Breast epithelium (tissue), 4 donors: ENCODE measurements around the gene BANF1. TPM values are rescaled to one million over a fixed set of nuclear protein-coding genes. Genes with fewer than 3 reads are reported as not detected.

Experiments
- DNase-seq, 2 donors: peaks; one replicate each; pipeline ENCODE4 v3.0.0-alpha.2; 2019; ENCODE audit warnings: low spot score in 2 of 2
- H3K27ac ChIP-seq, 2 donors: fragments of 200-600 bp; sonication (generic) in 1 of 2; one replicate each; pipeline ENCODE4 v1.5.1; 2016 to 2019; ENCODE audit warnings: mild to moderate bottlenecking in 1 of 2
- H3K27me3 ChIP-seq, 2 donors: fragments of 200-600 bp; sonication (generic) in 1 of 2; one replicate each; pipeline versions ENCODE4 v1.5.1 to v1.6.0; 2017 to 2019; ENCODE audit warnings: control low read depth in 1 of 2, mild to moderate bottlenecking in 1 of 2
- H3K36me3 ChIP-seq: fragments of 200-600 bp; one replicate; pipeline ENCODE4 v1.5.1; 2019
- H3K4me1 ChIP-seq, 2 donors: fragments of 200-600 bp; sonication (generic); one replicate each; pipeline ENCODE4 v1.5.1; 2016 to 2019; ENCODE audit warnings: control low read depth in 1 of 2
- H3K4me3 ChIP-seq, 3 donors: fragments of 200-600 bp; sonication (generic); 1 replicate in 2 of 3; 2 replicates in 1 of 3; pipeline ENCODE4 v1.5.1; 2016 to 2019; ENCODE audit warnings: mild to moderate bottlenecking in 3 of 3, moderate library complexity in 2 of 3
- H3K9me3 ChIP-seq, 2 donors: fragments of 200-600 bp; sonication (generic) in 1 of 2; one replicate each; pipeline ENCODE4 v1.5.1; 2016 to 2019; ENCODE audit warnings: control low read depth in 1 of 2
- POLR2A ChIP-seq: fragments of 450-650 bp; IDR thresholded peaks from one replicate; pipeline ENCODE4 v1.6.1; 2016; ENCODE audit warnings: antibody characterized with exemption, mild to moderate bottlenecking, moderate library complexity
- POLR2AphosphoS5 ChIP-seq, 3 donors: sonication (generic); formaldehyde crosslinking; IDR thresholded peaks; one replicate each; pipeline ENCODE4 v1.6.1; 2017; ENCODE audit warnings: antibody characterized with exemption in 3 of 3
- intact Hi-C: fragments of 100-400 bp; cut with DNase I; formaldehyde crosslinking; loops from one replicate; pipeline ENCODE4 v1.15.1; 2023; ENCODE audit warnings: low total_unique reads
- total RNA-seq, 3 donors: library from RNA; depleted of rRNA; stranded (reverse); fragments of >200 nt; gene quantifications; one replicate each; pipeline ENCODE4 v1.1.0, GENCODE V29; 2016
- TF ChIP-seq, protein P1 (sequence below), 3 donors: fragments of 450-650 bp; IDR thresholded peaks; one replicate each; pipeline ENCODE4 v1.5.1; 2016 to 2017; ENCODE audit warnings: antibody characterized with exemption in 3 of 3, mild to moderate bottlenecking in 3 of 3, moderate library complexity in 3 of 3

Gene BANF1
- total RNA-seq, 3 donors from 2014 or later, result 15.7 to 42.0 (median 37.4) TPM

DNA sequence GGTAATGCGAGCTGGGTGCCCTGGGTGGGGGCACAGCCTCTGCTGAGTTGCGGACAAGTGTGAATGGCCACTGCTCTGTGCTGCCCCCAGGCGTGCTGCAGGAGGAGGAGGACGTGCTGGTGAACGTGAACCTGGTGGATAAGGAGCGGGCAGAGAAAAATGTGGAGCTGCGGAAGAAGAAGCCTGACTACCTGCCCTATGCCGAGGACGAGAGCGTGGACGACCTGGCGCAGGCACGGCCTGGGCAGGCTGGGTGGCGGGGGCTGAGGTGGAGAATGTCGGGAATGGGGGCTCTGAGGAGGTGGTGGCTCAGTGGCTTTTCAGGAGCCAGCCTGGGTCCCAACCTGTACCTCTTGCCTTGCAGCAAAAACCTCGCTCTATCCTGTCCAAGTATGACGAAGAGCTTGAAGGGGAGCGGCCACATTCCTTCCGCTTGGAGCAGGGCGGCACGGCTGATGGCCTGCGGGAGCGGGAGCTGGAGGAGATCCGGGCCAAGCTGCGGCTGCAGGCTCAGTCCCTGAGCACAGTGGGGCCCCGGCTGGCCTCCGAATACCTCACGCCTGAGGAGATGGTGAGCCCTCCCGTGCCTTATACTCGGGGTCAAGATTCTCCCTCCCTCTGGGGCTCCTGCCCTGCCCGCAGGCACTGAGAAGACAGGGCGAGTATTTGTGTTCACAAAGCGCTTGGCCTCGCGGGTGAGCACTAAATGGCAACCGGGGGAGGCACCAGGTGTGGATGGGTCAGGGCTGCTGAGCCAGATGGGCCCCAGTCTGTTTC is 36.1 kb upstream of the BANF1 start:
- peaks cover 15 to 16% of the 10 kb centered on the region in 2 donors for H3K4me1 ChIP-seq
- intact Hi-C loops, result loop anchor here (10.0 kb wide), 1 partner anchor 81 kb away; the partner anchor contains the start of gene FIBP
- no peaks in the 10 kb centered on the region for H3K9me3 ChIP-seq
- DNase-seq, result no peak
- H3K36me3 ChIP-seq, result peaks cover 15% of the 10 kb centered on the region
- no peaks in the 10 kb centered on the region for H3K27me3 ChIP-seq
- H3K4me3 ChIP-seq, result no peak overlapping the region
- no peak overlapping the region for H3K27ac ChIP-seq
- TF ChIP-seq, protein P1, sequence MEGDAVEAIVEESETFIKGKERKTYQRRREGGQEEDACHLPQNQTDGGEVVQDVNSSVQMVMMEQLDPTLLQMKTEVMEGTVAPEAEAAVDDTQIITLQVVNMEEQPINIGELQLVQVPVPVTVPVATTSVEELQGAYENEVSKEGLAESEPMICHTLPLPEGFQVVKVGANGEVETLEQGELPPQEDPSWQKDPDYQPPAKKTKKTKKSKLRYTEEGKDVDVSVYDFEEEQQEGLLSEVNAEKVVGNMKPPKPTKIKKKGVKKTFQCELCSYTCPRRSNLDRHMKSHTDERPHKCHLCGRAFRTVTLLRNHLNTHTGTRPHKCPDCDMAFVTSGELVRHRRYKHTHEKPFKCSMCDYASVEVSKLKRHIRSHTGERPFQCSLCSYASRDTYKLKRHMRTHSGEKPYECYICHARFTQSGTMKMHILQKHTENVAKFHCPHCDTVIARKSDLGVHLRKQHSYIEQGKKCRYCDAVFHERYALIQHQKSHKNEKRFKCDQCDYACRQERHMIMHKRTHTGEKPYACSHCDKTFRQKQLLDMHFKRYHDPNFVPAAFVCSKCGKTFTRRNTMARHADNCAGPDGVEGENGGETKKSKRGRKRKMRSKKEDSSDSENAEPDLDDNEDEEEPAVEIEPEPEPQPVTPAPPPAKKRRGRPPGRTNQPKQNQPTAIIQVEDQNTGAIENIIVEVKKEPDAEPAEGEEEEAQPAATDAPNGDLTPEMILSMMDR (IDR thresholded peaks at IDR 0.05), result no peak

DNA sequence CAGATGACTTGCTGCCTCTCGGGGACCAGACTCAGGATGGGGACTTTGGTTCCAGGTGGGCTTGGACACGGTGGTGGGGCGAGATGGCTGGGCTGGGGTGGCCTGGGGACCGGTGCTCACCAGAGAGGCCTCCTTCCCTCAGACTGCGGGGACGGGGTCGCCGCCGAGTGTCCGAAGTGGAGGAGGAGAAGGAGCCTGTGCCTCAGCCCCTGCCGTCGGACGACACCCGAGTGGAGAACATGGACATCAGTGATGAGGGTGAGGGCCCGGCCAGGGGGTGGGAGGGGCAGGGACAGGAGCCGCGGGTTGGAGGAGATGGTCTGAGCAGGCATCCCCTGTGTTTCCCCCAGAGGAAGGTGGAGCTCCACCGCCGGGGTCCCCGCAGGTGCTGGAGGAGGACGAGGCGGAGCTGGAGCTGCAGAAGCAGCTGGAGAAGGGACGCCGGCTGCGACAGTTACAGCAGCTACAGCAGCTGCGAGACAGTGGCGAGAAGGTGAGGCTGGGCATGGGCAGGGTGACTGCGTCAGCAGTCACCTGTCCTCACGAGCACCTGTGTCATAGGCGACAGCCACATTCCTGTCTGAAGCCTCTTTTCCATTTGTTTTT is 34.9 kb upstream of the BANF1 start:
- Histone ChIP-seq H3K27me3 (no peaks in the 10 kb centered on the region), H3K9me3 (no peaks in the 10 kb centered on the region), H3K27ac (no peak overlapping the region), H3K36me3 (peaks cover 15% of the 10 kb centered on the region), H3K4me1 (peaks cover 13 to 15% of the 10 kb centered on the region in 2 donors), H3K4me3 (no peak overlapping the region)
- intact Hi-C loops, result loop anchor here (10.0 kb wide), 1 partner anchor 83 kb away; the partner anchor contains the start of gene FIBP
- TF ChIP-seq POLR2A (no peak), POLR2AphosphoS5 (IDR thresholded peaks at IDR 0.05) (no peak)
- TF ChIP-seq, protein P1 (IDR thresholded peaks at IDR 0.05), result no peak
- no peak for DNase-seq

DNA sequence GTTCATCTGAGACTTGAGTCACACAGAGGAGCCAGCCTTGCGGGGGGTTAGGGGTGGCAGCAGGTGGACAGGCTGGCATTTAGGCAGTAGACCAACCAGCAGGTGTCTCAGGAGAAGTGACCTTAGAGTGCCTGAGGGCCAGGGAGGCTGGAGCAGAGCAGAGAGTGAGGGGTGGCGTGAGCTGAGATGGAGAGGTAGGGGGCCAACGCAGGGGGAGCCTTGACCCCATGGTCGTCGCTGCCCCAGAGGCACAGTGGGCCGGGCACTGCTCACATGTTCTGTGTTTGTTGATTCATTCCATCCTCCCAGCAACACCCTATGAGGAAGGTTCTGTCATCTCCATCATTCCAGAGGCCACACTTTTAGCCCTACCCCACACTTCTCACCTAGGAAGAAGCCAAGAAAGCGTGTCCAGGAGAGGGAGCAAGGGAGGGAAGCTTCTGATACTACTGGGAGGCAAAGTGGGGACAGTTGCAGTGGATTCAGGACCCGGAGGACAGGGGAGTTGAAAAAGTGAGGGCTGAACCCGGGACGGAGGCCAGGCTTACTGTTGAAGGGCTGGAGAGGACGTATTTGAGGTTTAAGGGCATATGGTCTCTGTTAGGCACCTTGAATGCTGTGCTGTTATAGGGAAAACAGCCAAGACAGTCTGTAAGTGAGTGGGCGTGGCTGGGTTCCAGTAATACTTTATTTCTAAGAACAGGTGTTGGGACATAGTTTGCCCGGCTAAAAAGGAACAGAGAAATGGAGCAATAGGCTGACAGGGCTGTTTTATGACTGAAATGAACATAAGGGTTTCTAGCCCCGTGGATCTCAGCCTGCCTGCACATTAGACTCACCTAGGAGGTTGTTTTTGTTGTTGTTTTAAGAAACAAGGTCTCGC is 33.5 kb upstream of the BANF1 start:
- no peak for DNase-seq
- no peaks in the 10 kb centered on the region for H3K9me3 ChIP-seq
- H3K36me3 ChIP-seq, result peaks cover 15% of the 10 kb centered on the region
- intact Hi-C loops, result loop anchor here (10.0 kb wide), 1 partner anchor 84 kb away; the partner anchor contains the start of gene FIBP
- TF ChIP-seq POLR2AphosphoS5 (IDR thresholded peaks at IDR 0.05) (no peak), POLR2A (no peak)
- TF ChIP-seq, protein P1 (IDR thresholded peaks at IDR 0.05), result no peak
- H3K4me1 ChIP-seq, result peaks cover under 1% of the 10 kb centered on the region in 2 donors
- no peak overlapping the region for H3K27ac ChIP-seq
- no peaks in the 10 kb centered on the region for H3K27me3 ChIP-seq
- H3K4me3 ChIP-seq, result no peak overlapping the region

DNA sequence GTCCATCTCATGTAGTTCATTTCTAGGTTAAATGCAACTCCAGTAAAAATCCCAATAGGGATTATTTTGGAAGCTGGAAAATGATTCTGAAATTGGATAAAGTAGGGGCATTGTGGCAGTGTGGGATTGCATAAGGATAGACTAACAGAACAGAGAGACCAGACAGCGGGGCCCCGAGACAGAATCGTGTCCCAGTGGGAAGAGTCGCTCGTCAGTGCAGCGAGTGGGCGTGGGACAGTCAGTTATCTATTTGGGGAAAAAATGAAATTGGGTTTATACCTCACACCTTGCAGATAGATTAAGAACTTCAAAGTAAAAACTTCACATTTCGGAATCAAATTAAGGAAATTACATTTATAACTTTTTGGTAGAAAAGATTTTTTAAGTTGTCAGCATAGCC is 30.2 kb upstream of the BANF1 start:
- TF ChIP-seq, protein P1 (IDR thresholded peaks at IDR 0.05), result no peak
- no peak for TF ChIP-seq POLR2AphosphoS5 (IDR thresholded peaks at IDR 0.05)
- no peak overlapping the region for H3K27ac ChIP-seq
- no peaks in the 10 kb centered on the region for H3K4me1 ChIP-seq
- H3K27me3 ChIP-seq, result no peaks in the 10 kb centered on the region
- no peaks in the 10 kb centered on the region for H3K9me3 ChIP-seq
- intact Hi-C loops, result no loop called here
- no peak overlapping the region for H3K4me3 ChIP-seq
- no peak for DNase-seq
- peaks cover 3% of the 10 kb centered on the region for H3K36me3 ChIP-seq
